ENCODE data around the gene TMPRSS11A.

The TMPRSS11A gene

GRCh38 chr4:67933755-67934154 is 29.5 kb downstream of the TMPRSS11A start:
- Histone ChIP-seq H3K27ac (no peak overlapping the region), H3K4me3 (no peak overlapping the region)
- DNase-seq (ENCODE audit: low spot score), result no peak
- TF ChIP-seq, protein P1, sequence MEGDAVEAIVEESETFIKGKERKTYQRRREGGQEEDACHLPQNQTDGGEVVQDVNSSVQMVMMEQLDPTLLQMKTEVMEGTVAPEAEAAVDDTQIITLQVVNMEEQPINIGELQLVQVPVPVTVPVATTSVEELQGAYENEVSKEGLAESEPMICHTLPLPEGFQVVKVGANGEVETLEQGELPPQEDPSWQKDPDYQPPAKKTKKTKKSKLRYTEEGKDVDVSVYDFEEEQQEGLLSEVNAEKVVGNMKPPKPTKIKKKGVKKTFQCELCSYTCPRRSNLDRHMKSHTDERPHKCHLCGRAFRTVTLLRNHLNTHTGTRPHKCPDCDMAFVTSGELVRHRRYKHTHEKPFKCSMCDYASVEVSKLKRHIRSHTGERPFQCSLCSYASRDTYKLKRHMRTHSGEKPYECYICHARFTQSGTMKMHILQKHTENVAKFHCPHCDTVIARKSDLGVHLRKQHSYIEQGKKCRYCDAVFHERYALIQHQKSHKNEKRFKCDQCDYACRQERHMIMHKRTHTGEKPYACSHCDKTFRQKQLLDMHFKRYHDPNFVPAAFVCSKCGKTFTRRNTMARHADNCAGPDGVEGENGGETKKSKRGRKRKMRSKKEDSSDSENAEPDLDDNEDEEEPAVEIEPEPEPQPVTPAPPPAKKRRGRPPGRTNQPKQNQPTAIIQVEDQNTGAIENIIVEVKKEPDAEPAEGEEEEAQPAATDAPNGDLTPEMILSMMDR (IDR thresholded peaks at IDR 0.05), result no peak

- no peak overlapping the region for H3K4me3 ChIP-seq
- H3K27ac ChIP-seq, result no peak overlapping the region
- TF ChIP-seq, protein P1 (IDR thresholded peaks at IDR 0.05), result no peak
- no peak for DNase-seq (ENCODE audit: low spot score)
Measured at GRCh38 chr4:67933038-67933437, 30.3 kb downstream of the TMPRSS11A start.

DNA sequence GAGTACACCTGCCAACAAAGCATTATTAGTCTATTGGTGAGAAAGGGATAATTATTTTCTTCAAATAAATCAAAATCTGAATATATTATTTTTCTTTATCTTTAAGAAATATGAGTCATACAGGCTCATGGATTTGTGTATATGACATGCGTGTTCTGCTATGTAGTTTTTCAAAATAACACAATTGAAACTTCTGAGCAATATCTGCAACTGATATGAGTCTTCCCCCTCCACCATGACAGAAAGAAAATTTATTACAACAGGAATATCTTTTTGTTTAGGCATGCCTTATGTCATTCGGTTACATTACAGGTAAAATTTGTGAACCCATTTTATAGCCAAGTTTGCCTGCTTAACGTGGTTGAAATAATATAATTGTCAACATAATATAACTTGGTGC is 32.0 kb downstream of the TMPRSS11A start:
- DNase-seq (ENCODE audit: low spot score), result no peak
- no peak overlapping the region for H3K4me3 ChIP-seq
- H3K27ac ChIP-seq, result no peak overlapping the region
- TF ChIP-seq, protein P1 (IDR thresholded peaks at IDR 0.05), result no peak

DNA sequence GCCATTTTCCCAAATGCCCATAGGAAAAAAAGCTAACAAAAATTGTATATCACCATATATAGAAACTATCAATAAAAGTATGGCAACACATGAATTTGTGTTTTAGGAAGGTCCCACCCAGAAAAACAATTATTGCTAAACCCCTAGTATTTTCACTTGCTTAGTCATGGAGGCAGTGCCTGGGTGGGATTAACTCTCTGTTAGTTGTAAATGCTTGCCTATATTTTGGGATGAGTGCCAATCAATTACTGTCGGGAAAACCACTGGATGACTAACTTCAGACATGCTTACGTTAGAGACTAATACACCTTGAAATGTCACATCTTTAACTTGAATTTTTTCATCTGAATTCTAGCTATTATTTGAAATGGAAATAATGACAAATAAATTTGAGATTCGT is 33.9 kb downstream of the TMPRSS11A start:
- no peak overlapping the region for H3K4me3 ChIP-seq
- H3K27ac ChIP-seq, result no peak overlapping the region
- DNase-seq (ENCODE audit: low spot score), result no peak
- TF ChIP-seq, protein P1 (IDR thresholded peaks at IDR 0.05), result no peak

GRCh38 chr4:67928546-67928945 is 34.7 kb downstream of the TMPRSS11A start:
- no peak for DNase-seq (ENCODE audit: low spot score)
- Histone ChIP-seq H3K27ac (no peak overlapping the region), H3K4me3 (no peak overlapping the region)
- TF ChIP-seq, protein P1 (IDR thresholded peaks at IDR 0.05), result no peak

DNA sequence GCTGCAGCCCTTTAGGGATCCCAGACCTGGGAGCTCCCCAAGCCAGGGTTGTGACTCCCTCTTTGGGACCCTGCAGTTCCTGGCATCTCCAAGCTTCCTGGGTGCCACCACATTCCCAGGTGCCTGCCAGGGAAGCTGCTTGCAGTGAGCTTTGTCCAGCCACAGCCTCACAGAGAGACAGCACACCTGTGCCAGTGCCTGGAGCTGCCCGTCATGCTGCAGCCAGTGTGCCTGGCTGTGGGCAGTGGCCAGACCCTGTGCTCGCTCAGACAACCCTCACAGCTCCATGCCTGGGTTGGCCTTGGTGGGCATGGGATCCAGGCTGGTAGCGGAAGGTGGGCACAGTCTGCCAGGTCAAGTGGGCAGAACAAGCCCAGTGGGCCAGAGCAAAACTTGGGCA is 36.0 kb downstream of the TMPRSS11A start:
- Histone ChIP-seq H3K4me3 (no peak overlapping the region), H3K27ac (no peak overlapping the region)
- TF ChIP-seq, protein P1 (IDR thresholded peaks at IDR 0.05), result no peak
- DNase-seq (ENCODE audit: low spot score), result no peak

GRCh38 chr4:67926485-67926884 is 36.8 kb downstream of the TMPRSS11A start:
- DNase-seq (ENCODE audit: low spot score), result no peak
- Histone ChIP-seq H3K4me3 (no peak overlapping the region), H3K27ac (no peak overlapping the region)
- TF ChIP-seq, protein P1 (IDR thresholded peaks at IDR 0.05), result no peak
